GM18951 (cell line): ENCODE results near the gene PML.

Experiments used
- POLR2A ChIP-seq: IDR thresholded peaks from 4 replicates; pipeline ENCODE4 v1.6.1; 2011; ENCODE audit warnings: mild to moderate bottlenecking; ENCODE audit not compliant: insufficient read length, insufficient read depth; ENCODE audit errors: extremely low read depth
- in situ Hi-C: fragments of 300-500 bp; cut with MboI; formaldehyde crosslinking; loops from one replicate; pipeline ENCODE4 v1.12.0; 2022; ENCODE audit warnings: low sequenced_read_pairs, mixed read lengths, inconsistent platforms; ENCODE audit not compliant: unreplicated experiment

The PML gene

DNA sequence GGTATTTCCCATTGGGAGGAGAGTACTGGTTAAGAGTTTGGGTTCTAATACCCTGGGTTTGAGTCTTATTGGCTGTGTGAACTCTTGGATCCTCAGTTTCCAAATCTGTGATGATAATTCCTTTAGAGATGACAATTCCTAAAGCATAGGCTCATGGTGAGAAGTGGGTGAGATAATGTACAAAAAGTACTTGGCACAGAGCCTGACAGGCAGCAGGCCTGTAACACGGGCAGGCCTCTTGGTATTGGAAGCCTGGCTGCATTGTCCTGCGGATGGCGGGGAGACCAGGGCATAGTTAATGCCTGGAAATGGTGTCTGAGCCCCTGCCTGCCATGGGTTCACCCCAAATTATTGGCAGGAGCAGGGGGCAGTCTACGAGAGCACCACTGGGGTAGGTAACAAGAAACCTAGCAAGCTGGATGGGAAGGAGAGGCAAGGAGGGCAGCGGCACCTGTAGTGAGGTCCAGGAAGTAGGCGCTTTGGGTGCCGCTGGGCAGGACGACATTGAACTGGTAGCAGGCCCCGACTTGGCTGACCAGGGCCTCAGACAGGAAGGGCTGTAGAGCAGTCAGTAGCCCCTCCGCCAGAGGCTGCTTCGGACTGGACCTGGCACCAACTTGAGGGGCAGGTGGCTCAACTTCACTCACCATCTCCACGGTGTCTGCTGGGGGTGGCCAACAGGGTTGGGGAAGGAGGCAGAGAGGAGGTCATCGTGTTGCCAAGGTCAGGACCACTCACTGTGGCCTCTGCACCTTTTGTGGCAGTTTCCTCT lies 10.1 kb upstream of the PML start:
- no peak for TF ChIP-seq POLR2A
- in situ Hi-C loops, result no loop called here

GRCh38 chr15:73985101-73985873 lies 9.2 kb upstream of the PML start:
- TF ChIP-seq POLR2A, result no peak
- in situ Hi-C loops, result no loop called here

GRCh38 chr15:73986055-73986775 lies 8.3 kb upstream of the PML start:
- no peak for TF ChIP-seq POLR2A
- in situ Hi-C loops, result no loop called here

DNA sequence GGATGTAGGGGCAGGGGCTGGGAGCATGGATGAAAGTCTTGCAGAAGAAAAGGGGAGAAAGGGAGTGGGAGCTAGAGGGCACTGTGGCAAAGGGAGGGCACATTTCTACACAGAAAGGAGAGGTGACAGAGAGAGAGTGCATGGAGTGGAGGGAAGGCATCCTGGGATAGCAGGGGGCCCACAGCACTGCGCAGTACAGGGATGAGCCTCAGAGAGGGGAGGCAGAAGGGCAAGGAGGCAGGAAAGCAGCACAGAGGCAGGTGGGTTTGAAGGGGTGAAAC lies 7.8 kb upstream of the PML start:
- TF ChIP-seq POLR2A, result no peak
- in situ Hi-C loops, result no loop called here

GRCh38 chr15:73987250-73987649 lies 7.3 kb upstream of the PML start:
- in situ Hi-C loops, result no loop called here
- TF ChIP-seq POLR2A, result no peak

GRCh38 chr15:73987681-73988444 lies 6.7 kb upstream of the PML start:
- in situ Hi-C loops, result no loop called here
- no peak for TF ChIP-seq POLR2A

- in situ Hi-C loops, result no loop called here
- TF ChIP-seq POLR2A, result no peak
Observed at GRCh38 chr15:73988445-73988969, 6.0 kb upstream of the PML start.

DNA sequence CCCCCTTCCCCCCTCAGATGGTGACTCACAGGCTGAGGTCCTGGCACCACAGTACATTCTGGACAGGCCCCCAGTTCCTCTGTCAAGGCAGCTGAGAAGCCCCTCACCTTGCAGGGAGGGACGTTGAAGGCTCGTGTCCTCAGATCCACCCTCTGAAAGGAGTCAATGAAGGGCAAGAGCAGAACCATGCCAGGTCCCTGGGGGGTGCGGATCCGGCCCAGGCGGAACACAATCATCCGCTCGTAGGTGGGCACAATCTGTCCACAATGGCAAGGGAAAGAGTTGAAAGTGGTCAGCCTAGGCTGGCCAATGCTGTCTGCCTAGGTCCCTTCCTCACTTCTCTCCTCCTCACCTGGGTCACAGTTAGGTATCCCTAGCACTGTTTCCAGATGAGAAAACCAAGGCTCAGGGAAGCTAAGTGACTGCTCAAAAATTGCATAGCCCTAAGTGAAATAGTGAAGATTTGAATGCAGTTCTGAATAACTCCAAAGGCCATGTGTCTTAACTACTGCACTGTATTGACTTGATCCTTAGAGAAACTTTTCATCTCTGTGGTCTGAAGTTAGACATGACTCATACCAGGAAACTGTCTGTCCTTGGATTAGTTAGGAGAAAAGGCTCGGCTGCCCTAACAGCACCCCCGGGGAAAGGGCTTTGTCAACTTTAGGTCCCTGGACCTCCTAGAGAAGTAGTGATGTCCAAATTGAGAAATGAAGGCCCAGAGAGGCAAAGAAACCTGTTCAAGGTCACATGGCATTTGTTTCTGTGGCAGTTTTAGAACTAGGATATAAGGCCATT lies 5.3 kb upstream of the PML start:
- in situ Hi-C loops, result no loop called here
- TF ChIP-seq POLR2A, result no peak

DNA sequence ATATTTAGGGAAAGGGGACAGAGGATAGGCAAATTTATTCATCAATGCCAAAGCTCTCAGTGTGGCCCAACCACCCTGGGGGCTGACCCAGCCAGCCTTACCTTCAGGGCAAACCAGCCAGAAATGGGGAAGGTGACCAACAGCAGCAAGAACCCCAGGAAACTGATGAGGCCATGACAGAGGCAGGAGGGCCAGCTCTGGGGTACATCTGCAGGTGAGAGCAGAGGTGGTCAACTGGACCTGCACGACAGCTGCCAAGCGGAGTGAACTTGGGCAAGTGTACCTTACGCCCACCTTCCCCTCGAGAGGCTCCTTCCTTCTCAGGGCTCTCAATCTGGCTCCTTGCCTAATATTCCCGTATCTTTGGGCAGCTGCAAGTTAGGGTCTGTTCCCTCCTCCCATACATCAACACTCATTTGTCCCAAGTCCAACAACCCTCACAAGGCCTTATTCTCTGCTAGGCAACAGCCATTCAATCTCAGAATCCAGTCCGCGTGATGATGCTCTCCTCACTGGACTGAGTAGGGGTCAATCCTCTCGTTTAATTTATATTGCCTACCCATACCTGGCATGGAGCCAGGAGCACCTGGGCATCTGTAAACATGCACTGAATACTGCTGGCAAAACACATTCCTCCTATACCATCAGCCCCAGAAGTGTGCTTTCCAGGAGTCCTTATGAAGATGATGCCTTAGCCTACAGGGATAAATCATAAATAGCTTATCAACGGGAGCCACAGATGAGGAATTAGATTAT lies 4.1 kb upstream of the PML start:
- TF ChIP-seq POLR2A, result no peak
- in situ Hi-C loops, result no loop called here

DNA sequence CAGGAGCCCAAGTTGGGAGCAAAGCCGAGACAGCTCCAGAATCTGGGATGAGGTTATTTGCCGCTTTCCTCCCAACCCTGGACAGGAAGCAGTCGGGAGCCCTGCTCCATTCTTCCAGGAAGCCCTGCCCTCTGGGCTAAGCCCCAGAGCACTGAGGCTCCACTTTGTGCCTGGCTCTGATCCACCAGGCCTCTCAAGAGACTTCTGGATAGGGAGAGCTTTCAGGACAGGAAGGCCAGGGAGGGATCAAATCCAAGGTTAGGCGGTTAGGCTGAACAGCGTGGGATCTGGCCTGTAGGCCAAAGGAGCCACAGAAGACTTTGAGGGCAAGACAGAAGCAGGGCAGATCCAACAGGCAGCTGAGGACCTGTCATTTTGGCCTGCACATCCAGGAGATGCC lies 3.3 kb upstream of the PML start:
- in situ Hi-C loops, result no loop called here

DNA sequence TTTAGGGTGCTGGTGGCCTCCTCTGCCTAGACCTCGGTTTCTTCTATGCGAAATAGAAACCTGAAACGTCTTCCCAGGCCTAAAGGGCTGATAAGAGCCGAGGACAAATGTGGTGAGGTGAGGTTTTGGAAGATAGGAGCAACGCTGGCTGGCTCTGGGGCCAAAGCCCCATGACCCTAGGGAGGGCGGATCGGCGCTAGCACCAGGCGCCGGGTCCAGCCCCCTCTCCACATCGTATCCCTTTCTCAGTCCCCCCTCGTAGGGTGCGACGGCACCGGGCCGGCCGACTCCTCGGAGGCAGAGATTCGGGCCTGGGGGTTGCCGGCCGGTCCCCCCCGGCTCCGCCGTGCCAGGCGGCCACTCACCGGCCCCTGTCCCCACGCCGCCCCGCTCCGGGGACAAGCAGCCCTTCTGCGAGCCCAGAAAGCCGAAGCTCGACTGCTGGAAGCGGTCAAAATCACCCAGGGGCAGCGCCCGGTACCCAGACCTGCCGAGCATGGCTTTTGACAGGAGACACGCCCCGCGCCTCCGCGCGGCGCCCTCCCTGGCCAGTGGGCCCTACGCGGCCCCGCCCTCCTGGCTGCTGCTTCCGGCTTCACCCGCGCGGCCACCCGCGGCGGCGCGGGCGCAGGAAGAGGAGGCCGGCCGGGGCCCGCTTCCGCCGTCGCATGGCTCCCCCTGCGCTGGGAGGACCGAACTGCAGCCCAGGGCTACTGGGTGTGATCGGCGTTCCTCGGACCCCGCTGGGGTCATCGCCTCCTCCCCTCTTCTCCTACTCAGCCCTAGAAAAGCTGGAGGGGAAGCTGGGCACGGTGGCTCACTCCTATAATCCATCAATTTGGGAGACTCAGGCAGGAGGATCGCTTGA lies 2.6 kb upstream of the PML start, which contains the start of gene STOML1:
TSS of gene STOML1 (minus strand) at position 570 of the 868 bp plus-strand sequence. CDS start at position 498, 72 bp downstream.
- in situ Hi-C loops, result no loop called here
- peak; percentile 79 for TF ChIP-seq POLR2A

More for the DNA sequence above, 3.3 kb upstream of the PML start:
- TF ChIP-seq POLR2A, result no peak
